Immature natural killer cell (primary cell): Measurements from ENCODE around the gene ZNF384. TPM values are rescaled to one million over a fixed set of nuclear protein-coding genes. Genes with fewer than 3 reads are reported as not detected.
A peak's percentile ranks its signal among the peaks of the same experiment; 100 is the strongest.

Source experiments
- DNase-seq, 3 donors: peaks; one replicate each; pipeline ENCODE4 v3.0.0; 2022; ENCODE audit warnings: mixed read lengths in 1 of 3
- H3K27ac Mint-ChIP-seq, 6 donors: one replicate each; pipeline ENCODE4 v1.8.0; 2020; ENCODE audit warnings: mixed read lengths in 6 of 6, mild to moderate bottlenecking in 5 of 6, inconsistent platforms in 4 of 6, moderate library complexity in 3 of 6
- H3K27me3 Mint-ChIP-seq, 3 donors: one replicate each; pipeline ENCODE4 v1.8.0; 2020 to 2021; ENCODE audit warnings: low read depth in 3 of 3, mild to moderate bottlenecking in 3 of 3, mixed read lengths in 3 of 3, moderate library complexity in 3 of 3, inconsistent platforms in 1 of 3
- H3K36me3 Mint-ChIP-seq, 3 donors: one replicate each; pipeline ENCODE4 v1.8.0; 2020; ENCODE audit warnings: mixed read lengths in 3 of 3, inconsistent platforms in 2 of 3, mild to moderate bottlenecking in 2 of 3
- H3K4me1 Mint-ChIP-seq, 2 donors: one replicate each; pipeline ENCODE4 v1.8.0; 2020; ENCODE audit warnings: inconsistent platforms in 2 of 2, mild to moderate bottlenecking in 2 of 2, mixed read lengths in 2 of 2, moderate library complexity in 1 of 2
- H3K4me3 Mint-ChIP-seq, 5 donors: one replicate each; pipeline ENCODE4 v1.8.0; 2020; ENCODE audit warnings: mild to moderate bottlenecking in 5 of 5, mixed read lengths in 5 of 5, inconsistent platforms in 3 of 5, moderate library complexity in 3 of 5
- H3K9me3 Mint-ChIP-seq, 6 donors: one replicate each; pipeline ENCODE4 v1.8.0; 2020; ENCODE audit warnings: mild to moderate bottlenecking in 6 of 6, mixed read lengths in 6 of 6, inconsistent platforms in 4 of 6, moderate library complexity in 3 of 6
- polyA plus RNA-seq, 3 donors: library from polyadenylated mRNA; unstranded; fragments of 300-500 nt; fragmentation: Illumina TruSeq; gene quantifications; one replicate each; pipeline ENCODE4 v1.2.3, GENCODE V29; 2021

ZNF384 gene
- polyA plus RNA-seq, 3 donors from 2014 or later, result 14.6 to 41.5 (median 31.6) TPM

- Mint-ChIP-seq H3K4me3 (no peak overlapping the region), H3K27me3 (peaks cover 8 to 17% (median 16%) of the 10 kb centered on the region in 3 donors), H3K4me1 (peaks cover 5 to 6% of the 10 kb centered on the region in 2 donors), H3K9me3 (no peaks in the 10 kb centered on the region), H3K36me3 (no peaks in the 10 kb centered on the region), H3K27ac (peak overlapping the region in 1 of 6 donors; percentile 34)
- DNase-seq, result no peak
These were observed 6.3 kb upstream of the ZNF384 start for GRCh38 chr12:6695313-6696045.

GRCh38 chr12:6694701-6695100, 5.5 kb upstream of the ZNF384 start:
- peaks cover 8 to 17% (median 16%) of the 10 kb centered on the region in 3 donors for H3K27me3 Mint-ChIP-seq
- no peak overlapping the region for H3K4me3 Mint-ChIP-seq
- no peak overlapping the region for H3K27ac Mint-ChIP-seq
- DNase-seq, result no peak
- no peaks in the 10 kb centered on the region for H3K9me3 Mint-ChIP-seq
- peaks cover 12 to 13% of the 10 kb centered on the region in 2 donors for H3K4me1 Mint-ChIP-seq
- no peaks in the 10 kb centered on the region for H3K36me3 Mint-ChIP-seq

- H3K36me3 Mint-ChIP-seq, result no peaks in the 10 kb centered on the region
These were observed 4.7 kb upstream of the ZNF384 start for GRCh38 chr12:6693832-6694355.

GRCh38 chr12:6692888-6693287, 3.7 kb upstream of the ZNF384 start:
- H3K36me3 Mint-ChIP-seq, result no peaks in the 10 kb centered on the region
- H3K27ac Mint-ChIP-seq, result peak overlapping the region in 3 of 6 donors; percentile 22 to 81 (median 57)
- H3K9me3 Mint-ChIP-seq, result no peaks in the 10 kb centered on the region
- peaks cover 11 to 19% (median 12%) of the 10 kb centered on the region in 3 donors for H3K27me3 Mint-ChIP-seq
- H3K4me1 Mint-ChIP-seq, result peaks cover 21 to 24% of the 10 kb centered on the region in 2 donors
- H3K4me3 Mint-ChIP-seq, result peak overlapping the region in 1 of 5 donors; percentile 60
- DNase-seq, result no peak

More at GRCh38 chr12:6693832-6694355, 4.7 kb upstream of the ZNF384 start:
- no peak overlapping the region for H3K27ac Mint-ChIP-seq
- no peak for DNase-seq
- H3K4me3 Mint-ChIP-seq, result no peak overlapping the region
- peaks cover 11 to 20% (median 15%) of the 10 kb centered on the region in 3 donors for H3K27me3 Mint-ChIP-seq
- H3K4me1 Mint-ChIP-seq, result peaks cover 12 to 15% of the 10 kb centered on the region in 2 donors
- no peaks in the 10 kb centered on the region for H3K9me3 Mint-ChIP-seq

GRCh38 chr12:6691473-6691872, 2.3 kb upstream of the ZNF384 start:
- Mint-ChIP-seq H3K4me3 (peak overlapping the region in 1 of 5 donors; percentile 34), H3K27ac (peak overlapping the region in 1 of 6 donors; percentile 42), H3K27me3 (peaks cover 8 to 14% (median 11%) of the 10 kb centered on the region in 3 donors), H3K4me1 (peaks cover 35 to 39% of the 10 kb centered on the region in 2 donors), H3K9me3 (no peaks in the 10 kb centered on the region), H3K36me3 (no peaks in the 10 kb centered on the region)
- DNase-seq, result no peak

- Mint-ChIP-seq H3K36me3 (no peaks in the 10 kb centered on the region), H3K27me3 (peaks cover 8 to 14% (median 11%) of the 10 kb centered on the region in 3 donors), H3K4me3 (peak overlapping the region; percentile 86 to 92 (median 91)), H3K9me3 (no peaks in the 10 kb centered on the region), H3K4me1 (peaks cover 55 to 62% of the 10 kb centered on the region in 2 donors), H3K27ac (peak overlapping the region; percentile 96 to 98 (median 98))
- DNase-seq, result no peak
These were observed 604 bp downstream of the ZNF384 start for GRCh38 chr12:6688543-6688998.

- no peak for DNase-seq
- H3K27ac Mint-ChIP-seq, result peak overlapping the region in 5 of 6 donors; percentile 32 to 98 (median 97)
- H3K4me3 Mint-ChIP-seq, result no peak overlapping the region
- H3K36me3 Mint-ChIP-seq, result peaks cover 0 to 6% (median 0%) of the 10 kb centered on the region in 3 donors
- H3K4me1 Mint-ChIP-seq, result peaks cover 60 to 81% of the 10 kb centered on the region in 2 donors
- peaks cover 8 to 14% (median 11%) of the 10 kb centered on the region in 3 donors for H3K27me3 Mint-ChIP-seq
- no peaks in the 10 kb centered on the region for H3K9me3 Mint-ChIP-seq
These were observed 3.4 kb downstream of the ZNF384 start for GRCh38 chr12:6685814-6686213.

GRCh38 chr12:6684609-6685008, 4.6 kb downstream of the ZNF384 start:
- H3K9me3 Mint-ChIP-seq, result no peaks in the 10 kb centered on the region
- DNase-seq, result peak; percentile 26 to 47 (median 43)
- H3K27ac Mint-ChIP-seq, result peak overlapping the region; percentile 8 to 80 (median 35)
- H3K4me1 Mint-ChIP-seq, result peaks cover 52 to 72% of the 10 kb centered on the region in 2 donors
- no peak overlapping the region for H3K4me3 Mint-ChIP-seq
- H3K27me3 Mint-ChIP-seq, result peaks cover 8 to 14% (median 11%) of the 10 kb centered on the region in 3 donors
- peaks cover 0 to 8% (median 1%) of the 10 kb centered on the region in 3 donors for H3K36me3 Mint-ChIP-seq

GRCh38 chr12:6676962-6677361, 12.2 kb downstream of the ZNF384 start:
- peaks cover 6 to 10% of the 10 kb centered on the region in 2 donors for H3K4me1 Mint-ChIP-seq
- H3K9me3 Mint-ChIP-seq, result no peaks in the 10 kb centered on the region
- H3K36me3 Mint-ChIP-seq, result peaks cover 8 to 70% (median 44%) of the 10 kb centered on the region in 3 donors
- H3K27ac Mint-ChIP-seq, result no peak overlapping the region
- no peak for DNase-seq
- H3K27me3 Mint-ChIP-seq, result peaks cover 0 to 3% (median 3%) of the 10 kb centered on the region in 3 donors
- H3K4me3 Mint-ChIP-seq, result no peak overlapping the region

- no peaks in the 10 kb centered on the region for H3K9me3 Mint-ChIP-seq
- no peak for DNase-seq
- no peak overlapping the region for H3K27ac Mint-ChIP-seq
- H3K4me3 Mint-ChIP-seq, result no peak overlapping the region
- peaks cover 0 to 4% (median 0%) of the 10 kb centered on the region in 3 donors for H3K27me3 Mint-ChIP-seq
- no peaks in the 10 kb centered on the region for H3K4me1 Mint-ChIP-seq
- peaks cover 26 to 77% (median 59%) of the 10 kb centered on the region in 3 donors for H3K36me3 Mint-ChIP-seq
These were observed 17.0 kb downstream of the ZNF384 start for GRCh38 chr12:6672143-6672542.

- Mint-ChIP-seq H3K4me3 (no peak overlapping the region), H3K27ac (no peak overlapping the region), H3K36me3 (peaks cover 23 to 47% (median 40%) of the 10 kb centered on the region in 3 donors), H3K27me3 (peaks cover 3 to 8% (median 5%) of the 10 kb centered on the region in 3 donors), H3K9me3 (no peaks in the 10 kb centered on the region), H3K4me1 (peaks cover 11 to 22% of the 10 kb centered on the region in 2 donors)
- no peak for DNase-seq
These were observed 21.5 kb downstream of the ZNF384 start for GRCh38 chr12:6667559-6668210.

GRCh38 chr12:6666211-6666610, 23.0 kb downstream of the ZNF384 start:
- no peak overlapping the region for H3K4me3 Mint-ChIP-seq
- no peak for DNase-seq
- H3K4me1 Mint-ChIP-seq, result peaks cover 21 to 35% of the 10 kb centered on the region in 2 donors
- peak overlapping the region in 4 of 6 donors; percentile 1 to 55 (median 19) for H3K27ac Mint-ChIP-seq
- H3K9me3 Mint-ChIP-seq, result no peaks in the 10 kb centered on the region
- peaks cover 11 to 32% (median 28%) of the 10 kb centered on the region in 3 donors for H3K36me3 Mint-ChIP-seq
- peaks cover 3 to 10% (median 5%) of the 10 kb centered on the region in 3 donors for H3K27me3 Mint-ChIP-seq

GRCh38 chr12:6664902-6665301, 24.3 kb downstream of the ZNF384 start:
- H3K4me3 Mint-ChIP-seq, result no peak overlapping the region

More at GRCh38 chr12:6664902-6665301, 24.3 kb downstream of the ZNF384 start:
- Mint-ChIP-seq H3K27me3 (peaks cover 3 to 10% (median 5%) of the 10 kb centered on the region in 3 donors), H3K4me1 (peaks cover 21 to 38% of the 10 kb centered on the region in 2 donors), H3K9me3 (no peaks in the 10 kb centered on the region), H3K36me3 (peaks cover 9 to 20% (median 18%) of the 10 kb centered on the region in 3 donors), H3K27ac (peak overlapping the region in 5 of 6 donors; percentile 44 to 96 (median 89))
- no peak for DNase-seq
